ENCODE data around the gene DAAM2.

Gene DAAM2

DNA sequence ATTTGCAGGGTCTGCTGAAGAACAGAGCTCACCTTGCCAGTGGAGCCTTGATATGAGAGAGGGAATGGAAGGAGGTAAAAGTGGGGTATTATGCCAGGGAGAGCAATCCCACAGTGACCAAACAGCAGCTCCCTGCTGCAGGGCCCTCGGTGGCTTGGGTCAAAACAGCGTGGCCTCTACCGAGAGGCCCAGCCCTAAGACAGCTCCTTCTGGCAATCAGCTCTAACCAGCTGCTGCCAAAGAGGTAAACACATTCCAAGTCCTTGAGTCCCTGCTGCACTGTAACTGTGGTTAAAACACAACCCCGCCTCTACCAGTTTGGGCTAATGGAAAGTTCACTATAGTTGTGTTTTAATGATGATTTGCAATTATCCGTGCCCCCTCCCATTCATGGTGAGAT is 1.4 kb upstream of the DAAM2 start:
- DNase-seq, result no peak

- DNase-seq, result no peak
Observed at GRCh38 chr6:39791311-39791710, 865 bp upstream of the DAAM2 start.

GRCh38 chr6:39792540-39793450 is 619 bp downstream of the DAAM2 start:
- DNase-seq, result no peak

- DNase-seq, result no peak
Observed at GRCh38 chr6:39793516-39793915, 1.3 kb downstream of the DAAM2 start.

DNA sequence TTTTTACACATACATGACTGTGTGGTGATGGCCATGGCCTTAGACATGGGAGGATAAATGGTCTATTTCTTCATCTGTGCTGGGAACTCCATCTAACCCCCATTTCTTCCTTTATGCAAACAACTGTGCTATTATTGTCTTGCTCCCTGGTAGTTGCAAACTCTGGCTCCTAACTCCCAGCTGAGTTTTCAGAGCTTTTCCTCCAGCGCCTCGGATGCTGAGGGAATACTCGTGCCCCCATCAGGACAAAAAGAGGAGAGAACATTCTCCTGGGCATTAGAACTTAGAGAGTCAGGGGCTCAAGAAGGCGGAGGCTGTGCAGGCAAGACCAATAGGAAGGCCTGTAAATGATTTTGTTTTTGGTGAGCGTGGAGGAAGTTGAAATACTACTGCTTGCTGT is 2.1 kb downstream of the DAAM2 start:
- DNase-seq, result no peak

- no peak for DNase-seq
Observed at GRCh38 chr6:39797751-39798150, 5.6 kb downstream of the DAAM2 start.

- DNase-seq, result no peak
Observed at GRCh38 chr6:39800034-39801032, 8.2 kb downstream of the DAAM2 start.

- no peak for DNase-seq
Observed at GRCh38 chr6:39801456-39802251, 9.5 kb downstream of the DAAM2 start.

DNA sequence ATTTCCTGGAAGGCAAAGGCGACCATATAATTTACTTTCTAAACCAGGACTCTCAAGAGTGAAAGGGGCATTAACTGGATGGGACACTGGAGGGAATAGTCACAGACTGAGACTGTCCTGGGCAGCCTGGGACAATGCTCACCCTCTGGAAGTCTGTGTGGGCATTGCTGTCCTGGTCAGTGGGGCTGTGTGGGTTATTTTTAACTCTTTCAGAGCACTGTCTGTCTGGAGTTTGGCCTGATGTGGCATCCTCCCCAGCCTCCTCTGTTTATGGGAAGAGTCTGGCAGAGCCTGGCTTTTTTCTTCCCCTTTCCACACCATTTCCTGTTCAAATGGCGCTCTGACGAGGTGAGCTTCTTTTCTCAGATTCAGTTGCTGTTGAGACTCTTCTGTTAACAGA is 11.7 kb downstream of the DAAM2 start:
- DNase-seq, result no peak

DNA sequence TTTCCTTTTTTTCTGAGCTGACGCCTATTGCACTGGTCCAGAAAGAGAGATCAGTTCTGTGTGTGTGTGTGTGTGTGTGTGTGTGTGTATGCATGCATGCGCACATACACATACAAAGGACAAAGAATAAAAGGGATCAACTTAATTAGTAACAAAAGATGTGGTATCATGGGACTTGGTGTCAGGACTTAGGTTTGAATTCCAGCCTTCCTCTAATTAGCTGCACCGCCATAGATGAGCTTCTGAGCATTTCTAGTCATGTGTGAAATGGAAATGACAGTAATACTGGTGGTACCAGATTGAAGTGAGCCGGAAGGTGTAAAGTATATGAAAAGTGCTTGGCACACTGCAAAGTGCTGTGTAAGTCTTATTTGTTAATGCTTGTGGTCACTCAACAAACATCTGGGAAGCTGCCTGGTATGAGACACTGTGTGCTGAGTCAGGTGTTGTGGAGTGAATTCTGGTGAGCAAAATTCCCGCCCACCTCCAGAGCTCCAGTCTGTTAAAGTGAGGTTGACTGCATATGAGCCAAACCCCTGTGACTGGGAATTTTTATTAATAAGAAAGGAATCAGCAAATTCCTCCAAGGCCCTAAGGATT is 12.4 kb downstream of the DAAM2 start:
- no peak for DNase-seq

- no peak for DNase-seq
Observed at GRCh38 chr6:39806278-39806677, 14.1 kb downstream of the DAAM2 start.

DNA sequence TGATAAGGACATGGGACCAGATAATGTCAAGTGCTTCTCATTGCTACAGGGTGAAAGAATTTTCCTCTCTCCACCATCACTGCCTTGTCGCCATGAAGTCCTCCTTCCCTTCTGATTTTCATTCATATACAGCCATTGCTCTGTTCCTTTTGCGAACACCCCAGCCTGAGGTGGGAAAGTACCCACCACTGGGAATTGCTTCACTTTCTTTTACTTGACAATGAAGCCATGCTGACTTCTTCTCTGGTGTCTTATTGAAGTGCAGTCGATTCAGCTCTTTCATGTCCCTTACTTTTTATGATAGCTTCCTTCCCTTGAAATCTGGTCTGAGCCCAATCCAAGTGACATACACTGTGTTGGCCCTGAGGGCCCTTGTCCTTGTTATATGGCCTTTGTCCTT is 16.2 kb downstream of the DAAM2 start:
- DNase-seq, result no peak

GRCh38 chr6:39808964-39809363 is 16.8 kb downstream of the DAAM2 start:
- DNase-seq, result no peak

GRCh38 chr6:39811835-39812345 is 19.7 kb downstream of the DAAM2 start:
- no peak for DNase-seq

DNA sequence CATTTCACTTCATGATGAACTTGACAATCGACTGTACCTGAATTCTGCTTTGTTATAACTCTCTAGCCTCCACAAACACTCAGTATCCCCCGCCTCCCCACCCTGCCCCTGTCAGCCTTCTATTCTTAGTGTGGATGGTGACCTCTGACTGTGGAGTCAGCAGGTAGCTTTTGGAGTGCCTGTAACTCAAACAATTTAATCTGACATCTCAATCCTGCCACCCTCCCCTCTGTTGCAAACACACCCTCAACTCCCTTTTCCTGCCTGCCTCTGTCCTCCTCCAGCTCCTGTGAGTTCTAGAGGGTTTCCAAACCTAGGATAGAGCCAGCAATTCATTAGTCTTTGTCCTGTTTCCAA is 20.3 kb downstream of the DAAM2 start:
- DNase-seq, result no peak

DNA sequence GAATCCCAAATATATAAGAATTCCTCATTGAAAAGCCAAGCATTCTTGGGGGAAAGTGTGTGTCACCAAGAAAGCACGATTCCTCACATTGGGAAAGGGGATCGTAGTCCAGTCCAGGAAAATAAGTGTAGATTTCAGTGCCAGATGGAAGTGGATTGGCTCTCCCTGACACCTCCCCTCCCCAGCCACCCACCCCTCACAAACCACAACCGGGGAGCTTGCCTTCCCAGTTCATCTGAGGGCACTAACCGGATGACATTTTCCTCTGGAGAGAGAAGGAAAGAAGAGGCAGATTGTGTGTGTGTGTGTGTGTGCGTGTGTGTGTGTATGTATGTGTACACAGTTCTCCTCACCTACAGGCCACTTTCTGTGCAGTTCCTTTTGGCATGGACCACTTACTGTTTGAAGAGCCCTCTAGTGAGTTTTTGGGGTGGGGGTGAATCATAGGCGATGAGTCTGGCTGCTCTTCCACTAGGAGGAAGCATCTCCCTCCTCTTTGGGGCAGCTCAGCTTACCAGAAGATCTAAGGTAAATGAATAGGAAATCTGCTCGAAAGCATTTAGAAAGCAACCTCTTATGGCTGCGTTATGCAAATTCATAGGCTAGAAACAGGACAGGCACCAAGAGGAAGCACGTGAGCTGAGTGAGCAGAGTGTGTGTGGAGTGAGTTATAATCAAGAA is 20.8 kb downstream of the DAAM2 start:
- no peak for DNase-seq

DNA sequence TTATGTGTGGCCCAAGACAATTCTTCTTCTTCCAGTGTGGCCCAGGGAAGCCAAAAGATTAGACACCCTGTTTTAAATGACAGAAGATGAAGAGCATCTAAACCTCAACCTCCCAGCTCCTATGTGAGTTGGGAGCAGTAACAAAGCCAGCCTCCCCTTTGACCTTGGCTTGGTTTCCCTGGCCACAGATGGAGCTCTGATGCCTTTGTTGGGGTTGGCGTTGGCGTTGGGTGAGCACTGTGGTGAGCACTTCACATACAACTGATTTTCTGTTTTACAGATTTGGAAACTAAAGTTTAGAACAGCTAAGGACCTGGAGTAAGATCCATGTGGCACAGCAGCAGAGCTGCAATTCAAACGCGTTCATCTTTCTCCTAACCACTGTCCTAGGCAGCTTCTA is 22.1 kb downstream of the DAAM2 start:
- DNase-seq, result no peak

DNA sequence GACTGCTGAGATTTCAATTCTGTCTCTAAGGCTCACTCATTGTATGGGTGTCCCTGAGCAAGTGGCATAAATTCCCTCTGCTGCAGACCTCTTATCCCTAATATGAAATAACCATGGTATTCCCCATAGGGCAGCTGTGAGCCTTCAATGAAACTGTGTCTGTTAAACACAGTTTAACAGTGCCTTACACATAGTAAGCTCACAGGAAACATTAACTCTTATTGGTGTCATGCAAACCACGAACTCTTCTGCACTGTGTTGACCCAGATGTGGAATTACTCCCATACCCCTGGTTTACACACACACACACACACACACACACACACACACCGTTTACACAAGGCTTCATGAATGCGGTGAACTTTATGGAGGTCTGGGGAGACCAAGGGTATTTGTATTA is 23.2 kb downstream of the DAAM2 start:
- no peak for DNase-seq

DNA sequence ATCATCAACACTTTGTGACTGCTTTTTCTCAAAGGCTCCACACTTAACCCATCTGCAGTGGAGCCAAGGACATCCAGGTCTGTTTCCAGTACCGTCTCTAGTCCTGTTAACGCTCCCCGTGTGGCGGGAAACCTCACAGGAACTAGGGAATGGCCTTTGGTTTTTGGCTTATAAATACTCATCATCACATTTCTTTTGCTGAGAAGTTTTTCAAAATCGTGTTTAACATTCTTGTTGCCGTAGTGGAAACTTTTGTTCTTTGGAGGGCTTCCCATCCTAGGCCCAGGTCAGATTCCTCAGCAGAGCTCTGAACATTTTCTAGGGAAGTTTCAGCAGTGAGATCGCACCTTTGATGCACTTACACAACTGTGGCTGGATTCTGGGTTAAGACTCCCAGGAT is 24.6 kb downstream of the DAAM2 start:
- no peak for DNase-seq

GRCh38 chr6:39818695-39819094 is 26.5 kb downstream of the DAAM2 start:
- DNase-seq, result no peak

DNA sequence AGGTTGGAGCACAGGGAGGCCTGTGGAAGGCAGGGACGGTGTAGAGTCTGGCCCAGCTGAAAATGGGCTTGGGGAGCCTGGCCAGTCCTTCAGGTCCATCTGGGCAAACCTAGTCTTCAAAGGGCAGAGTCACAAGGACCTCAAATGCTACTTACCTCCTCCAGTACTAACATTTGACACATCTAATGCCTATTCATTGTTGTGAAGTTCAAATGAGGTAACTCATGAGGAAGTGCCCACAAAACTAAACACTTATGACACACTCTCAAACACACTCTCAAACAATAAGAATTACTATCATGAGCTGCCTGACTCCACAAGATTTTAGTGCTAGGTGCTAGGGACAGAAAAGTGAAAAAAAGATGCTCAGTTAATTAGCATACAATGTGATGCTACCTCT is 27.1 kb downstream of the DAAM2 start:
- no peak for DNase-seq

- DNase-seq, result no peak
Observed at GRCh38 chr6:39819676-39820075, 27.5 kb downstream of the DAAM2 start.
